DND-41 (cell line): ENCODE data around the gene PITPNC1.

Experiments
- ATAC-seq: fragments of 200-7000 bp; cut with Tn5 transposase; 3 replicates; pipeline ENCODE4 v1.9.1; 2021; ENCODE audit warnings: low read depth; ENCODE audit not compliant: insufficient read depth
- DNase-seq: peaks from one replicate; pipeline ENCODE4 v3.0.0-alpha.2; 2020
- H2AFZ ChIP-seq: 2 replicates; pipeline ENCODE4 v1.6.0; 2012; ENCODE audit warnings: low read depth, low read length
- H3K27ac ChIP-seq: 2 replicates; pipeline ENCODE4 v1.5.1; 2012; ENCODE audit warnings: low read length, inconsistent platforms
- H3K27me3 ChIP-seq: fragments of 200-600 bp; sonication (generic); 2 replicates; pipeline ENCODE4 v1.6.0; 2012; ENCODE audit warnings: low read length, mild to moderate bottlenecking, inconsistent platforms; ENCODE audit not compliant: insufficient read depth, poor library complexity
- H3K36me3 ChIP-seq: 2 replicates; pipeline ENCODE4 v1.5.1; 2012; ENCODE audit warnings: low read length, inconsistent platforms; ENCODE audit not compliant: insufficient read depth
- H3K4me1 ChIP-seq: 2 replicates; pipeline ENCODE4 v1.5.1; 2012; ENCODE audit warnings: mild to moderate bottlenecking, low read length; ENCODE audit not compliant: insufficient read depth
- H3K4me2 ChIP-seq: 2 replicates; pipeline ENCODE4 v1.6.0; 2012; ENCODE audit warnings: mild to moderate bottlenecking, moderate library complexity, low read length, inconsistent platforms; ENCODE audit not compliant: insufficient read depth
- H3K4me3 ChIP-seq, 2 experiments: fragments of 200-600 bp in 1 of 2; shearing (Covaris generic) in 1 of 2; 2 replicates each; pipeline ENCODE4 v1.5.1; 2012 to 2016; ENCODE audit warnings: inconsistent platforms in 2 of 2, low read length in 2 of 2, mild to moderate bottlenecking in 2 of 2, low read depth in 1 of 2, moderate library complexity in 1 of 2
- H3K79me2 ChIP-seq: 2 replicates; pipeline ENCODE4 v1.6.0; 2012; ENCODE audit warnings: low read length, inconsistent platforms; ENCODE audit not compliant: insufficient read depth
- H3K9ac ChIP-seq: 2 replicates; pipeline ENCODE4 v1.6.0; 2012; ENCODE audit warnings: low read depth, mild to moderate bottlenecking, inconsistent platforms, low read length, moderate library complexity
- H3K9me3 ChIP-seq: 2 replicates; pipeline ENCODE4 v1.5.1; 2012; ENCODE audit warnings: low read length, moderate library complexity, mild to moderate bottlenecking, inconsistent platforms; ENCODE audit not compliant: insufficient read depth, severe bottlenecking
- H4K20me1 ChIP-seq: 2 replicates; pipeline ENCODE4 v1.6.0; 2012; ENCODE audit warnings: low read length; ENCODE audit not compliant: insufficient read depth
- EZH2 ChIP-seq: IDR thresholded peaks from 3 replicates; pipeline ENCODE4 v1.6.1; 2012; ENCODE audit warnings: borderline replicate concordance, low read depth, mild to moderate bottlenecking, moderate library complexity, low read length, inconsistent platforms; ENCODE audit not compliant: severe bottlenecking
- TF ChIP-seq, protein P1 (sequence below): IDR thresholded peaks from 2 replicates; pipeline ENCODE4 v1.5.1; 2012; ENCODE audit warnings: borderline replicate concordance, low read length, moderate library complexity, mild to moderate bottlenecking; ENCODE audit not compliant: poor library complexity, severe bottlenecking; ENCODE audit errors: extremely low read depth

PITPNC1 gene

DNA sequence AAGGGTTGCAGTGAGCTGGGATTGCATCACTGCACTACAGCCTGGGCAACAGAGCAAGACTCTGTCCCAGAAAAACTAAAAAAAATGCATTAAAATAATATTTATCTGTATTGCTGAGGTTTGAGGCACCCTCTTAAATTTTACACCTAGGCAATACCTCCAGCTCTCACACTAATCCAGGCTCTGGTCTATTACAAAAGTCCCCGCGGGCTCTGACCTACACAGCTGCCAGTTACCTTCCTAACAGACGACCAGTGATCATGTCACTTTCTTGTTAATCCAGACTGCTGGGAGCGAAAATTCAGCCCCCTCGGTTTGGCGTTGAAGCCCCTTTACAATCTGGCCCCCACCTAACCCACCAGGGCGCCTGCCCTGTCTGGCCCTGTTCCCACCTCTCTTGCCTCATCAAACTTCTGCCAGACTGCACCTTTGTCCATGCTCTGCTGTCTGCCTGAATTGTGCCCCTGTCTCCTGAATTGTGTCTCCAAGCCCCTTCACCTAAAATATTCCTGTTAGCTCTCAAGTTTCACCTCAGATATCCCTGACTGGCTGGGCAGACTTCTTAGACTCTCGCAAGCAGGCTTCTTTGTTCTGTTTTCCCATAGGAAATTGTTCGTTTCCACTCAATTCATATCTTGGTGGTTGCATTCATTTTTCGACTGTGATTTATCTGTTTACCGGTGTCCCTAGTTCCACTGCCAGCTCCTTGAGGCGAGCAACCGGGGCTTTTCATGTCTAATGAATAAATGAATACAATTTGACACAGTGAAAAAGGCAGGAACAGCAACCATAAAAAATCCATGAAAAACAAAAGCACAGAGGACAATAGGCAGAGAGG, 65.9 kb downstream of the PITPNC1 start:
- Histone ChIP-seq H3K9ac (no peak overlapping the region), H3K79me2 (no peaks in the 10 kb centered on the region), H3K9me3 (no peaks in the 10 kb centered on the region), H2AFZ (no peak overlapping the region), H3K27ac (peak overlapping the region; percentile 41), H3K4me3 (no peak overlapping the region), H4K20me1 (no peaks in the 10 kb centered on the region), H3K4me2 (no peak overlapping the region), H3K36me3 (no peaks in the 10 kb centered on the region), H3K4me1 (peaks cover 33% of the 10 kb centered on the region), H3K27me3 (no peaks in the 10 kb centered on the region)
- DNase-seq (no peak), ATAC-seq (no peak)
- TF ChIP-seq EZH2, result no peak

DNA sequence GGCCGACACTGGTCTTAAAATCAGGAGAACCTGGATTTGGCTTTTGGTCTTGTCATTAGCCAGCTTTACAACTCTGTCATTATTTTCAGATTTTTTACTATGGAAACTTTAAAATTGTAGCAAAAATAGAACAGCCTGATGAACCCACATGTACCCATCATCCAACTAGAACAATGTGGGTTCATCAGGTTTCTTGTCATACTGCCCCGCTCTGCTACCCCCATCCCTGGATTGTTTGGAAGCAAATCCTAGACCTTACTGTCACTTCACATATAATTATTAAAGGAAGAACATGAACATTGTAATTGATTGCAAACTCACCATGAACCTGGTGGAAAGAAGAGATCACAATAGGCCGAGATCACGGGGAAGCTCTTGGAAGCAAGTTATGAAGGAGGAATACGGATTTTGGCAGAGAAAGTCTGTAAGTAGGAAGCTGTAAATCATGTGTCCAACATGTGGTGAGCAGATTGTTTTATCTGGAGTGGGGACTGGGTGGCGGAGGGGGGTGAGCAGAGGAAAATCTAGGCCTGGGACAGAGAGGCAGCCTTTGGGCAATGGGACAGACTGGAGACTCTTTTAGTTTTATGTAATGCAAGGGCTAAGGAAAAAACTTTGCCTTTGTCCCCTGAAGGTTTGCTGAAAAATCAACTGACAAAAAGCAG, 67.0 kb downstream of the PITPNC1 start:
- Histone ChIP-seq H3K4me3 (no peak overlapping the region), H3K9ac (no peak overlapping the region), H3K79me2 (no peaks in the 10 kb centered on the region), H4K20me1 (no peaks in the 10 kb centered on the region), H3K4me1 (peaks cover 32% of the 10 kb centered on the region), H3K9me3 (no peaks in the 10 kb centered on the region), H3K36me3 (no peaks in the 10 kb centered on the region), H3K27me3 (no peaks in the 10 kb centered on the region), H3K4me2 (no peak overlapping the region), H3K27ac (no peak overlapping the region), H2AFZ (no peak overlapping the region)
- DNase-seq (no peak), ATAC-seq (no peak)
- TF ChIP-seq EZH2, result no peak
- TF ChIP-seq, protein P1, sequence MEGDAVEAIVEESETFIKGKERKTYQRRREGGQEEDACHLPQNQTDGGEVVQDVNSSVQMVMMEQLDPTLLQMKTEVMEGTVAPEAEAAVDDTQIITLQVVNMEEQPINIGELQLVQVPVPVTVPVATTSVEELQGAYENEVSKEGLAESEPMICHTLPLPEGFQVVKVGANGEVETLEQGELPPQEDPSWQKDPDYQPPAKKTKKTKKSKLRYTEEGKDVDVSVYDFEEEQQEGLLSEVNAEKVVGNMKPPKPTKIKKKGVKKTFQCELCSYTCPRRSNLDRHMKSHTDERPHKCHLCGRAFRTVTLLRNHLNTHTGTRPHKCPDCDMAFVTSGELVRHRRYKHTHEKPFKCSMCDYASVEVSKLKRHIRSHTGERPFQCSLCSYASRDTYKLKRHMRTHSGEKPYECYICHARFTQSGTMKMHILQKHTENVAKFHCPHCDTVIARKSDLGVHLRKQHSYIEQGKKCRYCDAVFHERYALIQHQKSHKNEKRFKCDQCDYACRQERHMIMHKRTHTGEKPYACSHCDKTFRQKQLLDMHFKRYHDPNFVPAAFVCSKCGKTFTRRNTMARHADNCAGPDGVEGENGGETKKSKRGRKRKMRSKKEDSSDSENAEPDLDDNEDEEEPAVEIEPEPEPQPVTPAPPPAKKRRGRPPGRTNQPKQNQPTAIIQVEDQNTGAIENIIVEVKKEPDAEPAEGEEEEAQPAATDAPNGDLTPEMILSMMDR, result no peak

DNA sequence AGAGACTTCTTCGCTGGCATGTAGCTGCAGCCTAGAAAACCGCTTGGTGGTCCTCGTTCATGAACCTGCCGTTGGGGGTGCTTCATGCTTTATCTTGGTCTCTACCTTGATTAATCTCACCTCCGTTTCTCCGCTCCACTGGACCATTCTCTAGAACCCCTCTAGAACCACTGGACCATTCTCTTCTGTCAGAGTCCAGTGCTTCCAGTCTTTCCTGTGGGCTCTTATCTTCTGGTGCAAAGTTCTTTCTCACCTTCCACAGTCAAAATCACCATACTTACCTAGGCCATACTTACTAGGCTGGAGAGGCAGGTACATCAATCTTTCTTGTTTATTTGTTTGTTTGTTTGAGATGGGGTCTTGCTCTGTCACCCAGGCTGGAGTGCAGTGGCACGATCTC, 71.4 kb downstream of the PITPNC1 start:
- TF ChIP-seq EZH2, result no peak
- TF ChIP-seq, protein P1, result no peak
- no peaks in the 10 kb centered on the region for H4K20me1 ChIP-seq
- no peak overlapping the region for H3K4me2 ChIP-seq
- no peaks in the 10 kb centered on the region for H3K27me3 ChIP-seq
- H3K36me3 ChIP-seq, result no peaks in the 10 kb centered on the region
- no peak overlapping the region for H3K4me3 ChIP-seq
- peaks cover 23% of the 10 kb centered on the region for H3K4me1 ChIP-seq
- no peaks in the 10 kb centered on the region for H3K9me3 ChIP-seq
- DNase-seq (no peak), ATAC-seq (no peak)
- H3K9ac ChIP-seq, result no peak overlapping the region
- no peaks in the 10 kb centered on the region for H3K79me2 ChIP-seq
- no peak overlapping the region for H2AFZ ChIP-seq
- H3K27ac ChIP-seq, result no peak overlapping the region

DNA sequence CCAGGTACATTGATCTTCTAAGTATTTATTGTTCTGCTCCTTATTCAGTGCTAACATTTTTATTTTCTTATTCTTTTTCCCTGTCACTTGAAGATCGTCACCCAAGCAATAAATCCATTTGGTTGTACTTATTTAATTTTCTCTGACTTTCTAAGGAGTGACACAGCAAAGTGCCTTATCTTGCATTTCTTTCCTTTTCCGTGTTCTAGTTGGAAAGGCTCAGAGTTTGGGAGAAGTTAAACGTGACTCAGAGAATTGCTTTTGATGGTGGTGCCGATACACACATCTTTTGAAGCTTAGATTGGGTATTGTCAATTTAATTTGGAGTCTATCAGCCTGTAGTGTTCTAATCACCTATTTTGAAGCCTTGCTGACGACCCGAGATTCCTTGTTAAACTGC, 72.0 kb downstream of the PITPNC1 start:
- H3K36me3 ChIP-seq, result no peaks in the 10 kb centered on the region
- H3K27me3 ChIP-seq, result no peaks in the 10 kb centered on the region
- H2AFZ ChIP-seq, result no peak overlapping the region
- DNase-seq (no peak), ATAC-seq (no peak)
- TF ChIP-seq, protein P1, result no peak
- no peak for TF ChIP-seq EZH2
- H3K4me2 ChIP-seq, result no peak overlapping the region
- H3K9ac ChIP-seq, result no peak overlapping the region
- no peak overlapping the region for H3K27ac ChIP-seq
- no peaks in the 10 kb centered on the region for H4K20me1 ChIP-seq
- no peaks in the 10 kb centered on the region for H3K79me2 ChIP-seq
- H3K4me3 ChIP-seq, result no peak overlapping the region
- peaks cover 26% of the 10 kb centered on the region for H3K4me1 ChIP-seq
- H3K9me3 ChIP-seq, result no peaks in the 10 kb centered on the region
